Stomach (tissue), 9 donors: ENCODE results near the gene HOXD10. TPM values are rescaled to one million over a fixed set of nuclear protein-coding genes. Genes with fewer than 3 reads are reported as not detected.

Source experiments
- DNase-seq, 2 donors: peaks; one replicate each; pipeline versions ENCODE4 v3.0.0 to v3.0.0-alpha.2; 2013 to 2019
- H3K27ac ChIP-seq, 5 donors: fragments of 200-600 bp in 4 of 5; sonication (generic) in 4 of 5; one replicate each; pipeline ENCODE4 v1.5.1; 2013 to 2019; ENCODE audit warnings: mild to moderate bottlenecking in 1 of 5, moderate library complexity in 1 of 5
- H3K27me3 ChIP-seq, 3 donors: fragments of 200-600 bp; sonication (generic); one replicate each; pipeline ENCODE4 v1.5.1; 2017 to 2019; ENCODE audit warnings: mixed run types in 1 of 3
- H3K36me3 ChIP-seq, 4 donors: fragments of 200-600 bp; sonication (generic); 1 replicate in 3 of 4; 2 replicates in 1 of 4; pipeline ENCODE4 v1.5.1; 2016 to 2019
- H3K4me1 ChIP-seq, 4 donors: fragments of 200-600 bp; sonication (generic); one replicate each; pipeline ENCODE4 v1.5.1; 2016 to 2019
- H3K4me3 ChIP-seq, 4 donors: fragments of 200-600 bp; sonication (generic) in 3 of 4; one replicate each; pipeline ENCODE4 v1.5.1; 2016 to 2019; ENCODE audit warnings: mild to moderate bottlenecking in 1 of 4
- H3K9me3 ChIP-seq, 4 donors: fragments of 200-600 bp; sonication (generic); one replicate each; pipeline ENCODE4 v1.5.1; 2016 to 2019
- CTCF ChIP-seq, 7 experiments: fragments of 450-650 bp in 4 of 7; fragments of 200-600 bp in 3 of 7; sonication (generic) in 3 of 7; IDR thresholded peaks; one replicate each; pipeline ENCODE4 v1.5.1; 2016 to 2019; ENCODE audit warnings: antibody characterized with exemption in 7 of 7, control low read depth in 2 of 7, mild to moderate bottlenecking in 1 of 7
- EP300 ChIP-seq: sonication (generic); formaldehyde crosslinking; IDR thresholded peaks from one replicate; pipeline ENCODE4 v1.6.1; 2017; ENCODE audit warnings: antibody characterized with exemption
- POLR2A ChIP-seq, 4 donors: fragments of 450-650 bp; IDR thresholded peaks; one replicate each; pipeline ENCODE4 v1.6.1; 2016; ENCODE audit warnings: antibody characterized with exemption in 4 of 4, control low read depth in 2 of 4, mild to moderate bottlenecking in 1 of 4, moderate library complexity in 1 of 4
- POLR2AphosphoS5 ChIP-seq, 3 donors: sonication (generic); formaldehyde crosslinking; IDR thresholded peaks; one replicate each; pipeline ENCODE4 v1.6.1; 2016; ENCODE audit warnings: antibody characterized with exemption in 3 of 3
- WGBS, 5 donors: extraction: QIAGEN DNeasy Blood & Tissue Kit in 3 of 5; methylation state at CpG; one replicate each; pipeline versions ENCODE4 v1.1.5 to v1.1.7; 2013 to 2018; 5-methylcytosine and 5-hydroxymethylcytosine counted together
- intact Hi-C: fragments of 100-400 bp; cut with DNase I; formaldehyde crosslinking; loops from one replicate; pipeline ENCODE4 v1.15.1; 2023; ENCODE audit warnings: low total_unique reads
- polyA plus RNA-seq, 3 donors: library from polyadenylated mRNA; stranded (reverse); fragments of 200-250 nt; gene quantifications; one replicate each; pipeline ENCODE4 v1.2.3, GENCODE V29; 2013
- total RNA-seq, 5 donors: library from RNA; depleted of rRNA; stranded (reverse); fragments of >200 nt; gene quantifications; one replicate each; pipeline versions ENCODE4 v1.1.0 to v1.2.3, GENCODE V29; 2014 to 2016
- donor health status: healthy with polysubstance abuse.
- donor health status: Bipolar disorder and iron deficiency.
- donor health status: healthy.

Gene HOXD10
- total and polyA plus RNA-seq, 8 donors: 2.6 TPM; not detected in 7

GRCh38 chr2:176095421-176095820 is 21.2 kb upstream of the HOXD10 start:
- no peak overlapping the region for H3K27ac ChIP-seq
- peaks cover 72 to 100% (median 100%) of the 10 kb centered on the region in 3 donors for H3K27me3 ChIP-seq
- peaks cover 32 to 68% (median 53%) of the 10 kb centered on the region in 4 donors for H3K4me1 ChIP-seq
- intact Hi-C loops: loop anchor here (5.0 kb wide), 1 partner anchor 408 kb away; no protein-coding TSS in a partner anchor
- H3K36me3 ChIP-seq: no peaks in the 10 kb centered on the region
- peaks cover 0 to 14% (median 2%) of the 10 kb centered on the region in 4 donors for H3K9me3 ChIP-seq
- H3K4me3 ChIP-seq: no peak overlapping the region
- TF ChIP-seq POLR2AphosphoS5 (IDR thresholded peaks at IDR 0.05) (no peak), EP300 (no peak), CTCF (IDR thresholded peaks at IDR 0.05) (no peak)
- no peak for DNase-seq
- WGBS, 5 donors: 10 to 18% (median 16%) methylated on average over 5 of the region's 5 CpGs

- Histone ChIP-seq H3K4me1 (peaks cover 32 to 72% (median 53%) of the 10 kb centered on the region in 4 donors), H3K27me3 (peaks cover 73 to 100% (median 100%) of the 10 kb centered on the region in 3 donors), H3K36me3 (no peaks in the 10 kb centered on the region), H3K4me3 (peak overlapping the region; percentile 38 to 59 (median 46)), H3K27ac (no peak overlapping the region), H3K9me3 (peaks cover 0 to 14% (median 2%) of the 10 kb centered on the region in 4 donors)
- DNase-seq: no peak
- WGBS, 5 donors: 7 to 11% (median 10%) methylated on average over 16 of the region's 16 CpGs
- intact Hi-C loops: loop anchor here (5.0 kb wide), 1 partner anchor 409 kb away; no protein-coding TSS in a partner anchor
- TF ChIP-seq CTCF (IDR thresholded peaks at IDR 0.05) (no peak), POLR2A (IDR thresholded peaks at IDR 0.05) (no peak), POLR2AphosphoS5 (IDR thresholded peaks at IDR 0.05) (no peak), EP300 (no peak)
Observed at GRCh38 chr2:176096243-176096985, 20.2 kb upstream of the HOXD10 start.

GRCh38 chr2:176096986-176097819 is 19.4 kb upstream of the HOXD10 start:
- Histone ChIP-seq H3K27me3 (peaks cover 69 to 100% (median 100%) of the 10 kb centered on the region in 3 donors), H3K9me3 (peaks cover 0 to 14% (median 2%) of the 10 kb centered on the region in 4 donors), H3K36me3 (no peaks in the 10 kb centered on the region), H3K27ac (no peak overlapping the region), H3K4me1 (peaks cover 32 to 65% (median 46%) of the 10 kb centered on the region in 4 donors), H3K4me3 (peak overlapping the region; percentile 38 to 59 (median 46))
- peak in 5 of 7 experiments; percentile 52 to 81 (median 78) for TF ChIP-seq CTCF (IDR thresholded peaks at IDR 0.05)
- peak in 1 of 3 donors; percentile 13 for TF ChIP-seq POLR2AphosphoS5 (IDR thresholded peaks at IDR 0.05)
- no peak for TF ChIP-seq EP300
- TF ChIP-seq POLR2A (IDR thresholded peaks at IDR 0.05): no peak
- DNase-seq: peak; percentile 76 to 86
- WGBS, 5 donors: 1 to 4% (median 2%) methylated on average over 27 to 45 of the region's 45 CpGs
- intact Hi-C loops: loop anchor here (5.0 kb wide), 1 partner anchor 410 kb away; no protein-coding TSS in a partner anchor

GRCh38 chr2:176097820-176098365 is 18.7 kb upstream of the HOXD10 start:
- TF ChIP-seq EP300: no peak
- no peak for TF ChIP-seq CTCF (IDR thresholded peaks at IDR 0.05)
- no peak for TF ChIP-seq POLR2A (IDR thresholded peaks at IDR 0.05)
- no peak for TF ChIP-seq POLR2AphosphoS5 (IDR thresholded peaks at IDR 0.05)
- Histone ChIP-seq H3K27ac (no peak overlapping the region), H3K27me3 (peaks cover 67 to 100% (median 100%) of the 10 kb centered on the region in 3 donors), H3K9me3 (peaks cover 0 to 8% (median 2%) of the 10 kb centered on the region in 4 donors), H3K4me1 (peaks cover 27 to 59% (median 40%) of the 10 kb centered on the region in 4 donors), H3K36me3 (no peaks in the 10 kb centered on the region), H3K4me3 (peak overlapping the region in 2 of 4 donors; percentile 48 to 59)
- intact Hi-C loops: loop anchor here (5.0 kb wide), 1 partner anchor 411 kb away; no protein-coding TSS in a partner anchor
- WGBS, 5 donors: 2 to 6% (median 3%) methylated on average over 16 to 18 of the region's 18 CpGs
- DNase-seq: no peak
